T-helper 1 cell treated with Interleukin-12 subunit alpha and Interleukin-12 subunit beta and Interleukin-4 antibody, amounts not matched to agents 30 μg/mL and 1 μg/mL, for 36 hours (primary cell): Measurements from ENCODE around the gene RIC8B.
A peak's percentile ranks its signal among the peaks of the same experiment; 100 is the strongest.

ENCODE experiments used
- H3K27ac Mint-ChIP-seq: one replicate; pipeline ENCODE4 v1.8.0; 2021; ENCODE audit warnings: mild to moderate bottlenecking, mixed read lengths
- H3K27me3 Mint-ChIP-seq: one replicate; pipeline ENCODE4 v1.8.0; 2021; ENCODE audit warnings: low read depth, mixed read lengths
- H3K36me3 Mint-ChIP-seq: one replicate; pipeline ENCODE4 v1.8.0; 2021; ENCODE audit warnings: low read depth, mixed read lengths
- H3K4me1 Mint-ChIP-seq: one replicate; pipeline ENCODE4 v1.8.0; 2021; ENCODE audit warnings: low read depth, mixed read lengths
- H3K4me3 Mint-ChIP-seq: one replicate; pipeline ENCODE4 v1.8.0; 2021; ENCODE audit warnings: mild to moderate bottlenecking, moderate library complexity, mixed read lengths
- H3K9me3 Mint-ChIP-seq: one replicate; pipeline ENCODE4 v1.8.0; 2021; ENCODE audit warnings: mixed read lengths

The RIC8B gene

DNA sequence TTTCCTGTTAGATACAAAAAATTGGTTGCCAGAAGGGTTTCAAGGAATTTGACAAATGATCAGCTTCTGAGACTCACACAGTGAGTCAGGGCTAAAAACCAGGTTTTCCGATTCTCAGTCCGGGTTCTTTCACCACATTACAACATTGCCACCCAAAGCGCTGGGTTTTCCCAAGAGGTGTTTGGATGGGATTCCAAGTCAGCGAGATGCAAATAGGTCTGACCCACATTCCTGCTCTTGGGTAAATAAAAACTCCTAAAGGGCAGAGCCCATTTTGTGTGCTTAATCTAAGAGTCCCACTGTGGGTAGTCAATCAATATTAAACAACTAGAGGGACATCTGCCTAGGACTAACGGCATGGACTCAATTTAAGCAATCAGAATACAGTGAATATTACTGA lies 5.4 kb upstream of the RIC8B start:
- peaks cover 3% of the 10 kb centered on the region for H3K36me3 Mint-ChIP-seq
- no peaks in the 10 kb centered on the region for H3K27me3 Mint-ChIP-seq
- H3K9me3 Mint-ChIP-seq: no peaks in the 10 kb centered on the region
- H3K4me3 Mint-ChIP-seq: no peak overlapping the region
- no peak overlapping the region for H3K27ac Mint-ChIP-seq
- H3K4me1 Mint-ChIP-seq: peaks cover 19% of the 10 kb centered on the region

DNA sequence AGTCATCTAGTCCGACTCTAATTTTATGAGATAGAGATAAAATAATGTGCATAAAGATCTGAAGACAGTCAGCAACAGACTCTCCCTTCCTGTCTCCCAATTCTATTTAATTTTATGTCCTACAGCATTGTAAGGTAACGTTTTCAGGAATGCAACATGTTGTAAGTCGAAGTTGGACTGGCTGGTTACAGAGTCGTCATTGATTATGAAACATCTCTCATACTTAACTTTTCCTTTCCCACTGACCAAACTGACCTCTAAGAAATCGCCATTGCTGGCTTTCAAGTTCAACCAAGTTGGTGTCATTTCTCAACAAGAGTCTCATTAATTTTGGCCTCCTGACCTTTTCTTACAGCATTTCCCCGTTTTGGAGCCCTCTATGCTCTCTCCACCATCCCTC lies 4.9 kb upstream of the RIC8B start:
- Mint-ChIP-seq H3K27ac (no peak overlapping the region), H3K4me1 (peaks cover 19% of the 10 kb centered on the region), H3K27me3 (no peaks in the 10 kb centered on the region), H3K4me3 (no peak overlapping the region), H3K9me3 (no peaks in the 10 kb centered on the region), H3K36me3 (peaks cover 3% of the 10 kb centered on the region)

DNA sequence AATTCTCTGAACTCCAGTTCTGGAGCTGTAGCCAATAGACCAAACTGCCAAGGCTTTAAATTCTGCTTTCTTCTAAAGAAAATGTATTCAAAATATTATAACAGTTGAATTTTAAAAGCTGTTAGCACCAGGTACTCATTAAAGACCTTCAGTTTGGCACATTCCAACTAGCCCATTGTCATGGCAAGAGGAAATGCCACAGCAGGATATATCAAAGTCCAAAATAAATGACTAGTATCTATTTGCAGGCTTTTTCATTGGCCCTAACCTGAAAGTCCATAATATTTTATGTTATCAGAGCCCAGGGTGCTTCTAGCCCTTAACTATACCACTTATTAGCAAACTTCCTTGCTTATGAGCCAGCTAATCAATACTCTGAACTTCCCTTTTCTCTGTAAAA lies 3.1 kb upstream of the RIC8B start:
- no peak overlapping the region for H3K4me3 Mint-ChIP-seq

DNA sequence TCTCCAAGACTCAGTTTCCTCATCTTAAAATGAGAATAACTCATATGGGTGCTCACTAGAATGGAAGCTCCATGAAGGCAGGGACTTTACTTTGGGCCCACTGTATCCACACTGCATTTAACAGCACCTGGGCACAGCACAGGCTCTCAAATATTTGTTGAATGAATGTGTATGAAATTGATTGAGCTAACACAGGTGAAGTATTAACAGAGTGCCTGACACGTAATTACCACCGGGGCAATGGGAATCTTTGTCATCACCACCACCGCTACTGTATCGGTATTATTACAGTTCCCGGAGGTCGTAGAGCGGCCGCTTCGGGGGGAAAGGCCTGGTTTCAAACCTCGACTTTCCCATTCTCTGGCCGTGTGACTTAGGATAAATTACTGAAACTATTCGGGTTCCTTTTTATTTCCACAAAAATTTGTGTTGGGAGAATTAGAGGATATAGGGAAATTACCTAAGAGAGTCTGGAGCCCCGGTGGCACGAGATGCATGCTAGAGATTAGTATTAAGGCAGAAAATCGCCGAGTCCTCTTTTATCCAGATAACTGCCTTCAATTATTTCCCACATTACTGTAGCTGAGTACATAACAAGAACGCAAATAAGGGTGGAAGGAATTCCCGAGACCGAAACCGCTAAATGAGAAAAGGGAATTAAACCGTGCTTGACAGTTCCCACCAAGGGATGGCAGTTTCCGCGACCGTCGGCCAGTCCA lies 1.0 kb upstream of the RIC8B start:
- no peaks in the 10 kb centered on the region for H3K27me3 Mint-ChIP-seq
- peaks cover 23% of the 10 kb centered on the region for H3K4me1 Mint-ChIP-seq
- H3K27ac Mint-ChIP-seq: peak overlapping the region; percentile 97
- no peaks in the 10 kb centered on the region for H3K9me3 Mint-ChIP-seq
- peaks cover 2% of the 10 kb centered on the region for H3K36me3 Mint-ChIP-seq
- peak overlapping the region; percentile 93 for H3K4me3 Mint-ChIP-seq

More for the DNA sequence above, 3.1 kb upstream of the RIC8B start:
- H3K27ac Mint-ChIP-seq: no peak overlapping the region
- no peaks in the 10 kb centered on the region for H3K27me3 Mint-ChIP-seq
- no peaks in the 10 kb centered on the region for H3K36me3 Mint-ChIP-seq
- H3K9me3 Mint-ChIP-seq: no peaks in the 10 kb centered on the region
- H3K4me1 Mint-ChIP-seq: peaks cover 26% of the 10 kb centered on the region

DNA sequence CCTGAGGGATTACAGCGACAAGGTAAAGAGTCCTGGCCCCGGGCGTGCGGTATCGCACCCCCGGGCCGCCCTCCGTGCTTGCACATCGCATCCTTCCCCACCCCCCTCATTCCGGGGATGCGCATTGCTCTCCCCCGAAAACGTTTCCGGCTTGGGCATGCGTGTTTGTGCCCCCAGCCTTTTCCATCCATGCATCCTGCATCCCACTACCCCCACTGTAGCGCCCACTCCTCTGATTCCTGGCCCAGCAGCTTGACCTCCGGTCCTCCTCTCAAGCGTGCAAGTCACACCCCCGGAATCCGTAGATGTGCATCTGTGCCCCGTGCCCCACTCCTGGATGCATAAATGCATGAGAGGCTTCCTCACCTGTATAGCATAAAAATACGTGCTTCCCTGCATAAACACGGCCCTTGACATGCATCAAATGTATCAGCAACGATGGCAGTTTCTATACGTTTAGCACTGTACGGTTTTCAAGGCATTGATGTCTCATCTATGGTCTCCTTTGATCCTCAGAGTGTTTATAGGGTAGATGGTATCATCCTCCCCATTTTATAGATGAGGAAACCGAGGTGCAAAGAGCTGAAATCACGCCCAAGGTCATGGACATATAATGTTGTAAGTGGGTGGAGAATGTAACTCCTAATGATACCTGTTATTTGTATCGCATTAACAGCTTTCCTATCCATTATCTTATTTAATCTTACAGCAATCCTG lies 484 bp downstream of the RIC8B start:
- H3K27me3 Mint-ChIP-seq: no peaks in the 10 kb centered on the region
- H3K36me3 Mint-ChIP-seq: peaks cover 2% of the 10 kb centered on the region
- no peaks in the 10 kb centered on the region for H3K9me3 Mint-ChIP-seq

DNA sequence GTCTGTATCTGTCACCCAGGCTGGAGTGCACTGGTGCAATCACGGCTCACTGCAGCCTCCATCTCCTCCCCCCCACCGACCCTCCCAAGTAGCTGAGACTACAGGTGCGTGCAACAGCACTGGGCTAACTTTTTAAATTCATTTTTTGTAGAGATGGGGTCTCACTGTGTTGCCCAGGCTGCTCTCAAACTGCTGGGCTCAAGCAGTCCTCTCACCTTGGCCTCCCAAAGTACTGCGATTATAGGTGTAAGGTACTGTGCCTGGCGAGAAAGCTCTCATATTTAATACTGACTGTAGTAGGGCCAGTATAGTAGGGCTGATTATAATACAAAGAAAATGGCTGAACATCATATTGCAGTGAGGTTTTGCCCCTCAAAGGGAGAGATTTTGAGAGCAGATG lies 2.4 kb downstream of the RIC8B start:
- Mint-ChIP-seq H3K9me3 (no peaks in the 10 kb centered on the region), H3K4me3 (no peak overlapping the region), H3K27me3 (no peaks in the 10 kb centered on the region), H3K27ac (no peak overlapping the region), H3K4me1 (peaks cover 23% of the 10 kb centered on the region), H3K36me3 (peaks cover 2% of the 10 kb centered on the region)

More for the DNA sequence above, 484 bp downstream of the RIC8B start:
- H3K4me3 Mint-ChIP-seq: peak overlapping the region; percentile 93
- peaks cover 23% of the 10 kb centered on the region for H3K4me1 Mint-ChIP-seq
- peak overlapping the region; percentile 97 for H3K27ac Mint-ChIP-seq

DNA sequence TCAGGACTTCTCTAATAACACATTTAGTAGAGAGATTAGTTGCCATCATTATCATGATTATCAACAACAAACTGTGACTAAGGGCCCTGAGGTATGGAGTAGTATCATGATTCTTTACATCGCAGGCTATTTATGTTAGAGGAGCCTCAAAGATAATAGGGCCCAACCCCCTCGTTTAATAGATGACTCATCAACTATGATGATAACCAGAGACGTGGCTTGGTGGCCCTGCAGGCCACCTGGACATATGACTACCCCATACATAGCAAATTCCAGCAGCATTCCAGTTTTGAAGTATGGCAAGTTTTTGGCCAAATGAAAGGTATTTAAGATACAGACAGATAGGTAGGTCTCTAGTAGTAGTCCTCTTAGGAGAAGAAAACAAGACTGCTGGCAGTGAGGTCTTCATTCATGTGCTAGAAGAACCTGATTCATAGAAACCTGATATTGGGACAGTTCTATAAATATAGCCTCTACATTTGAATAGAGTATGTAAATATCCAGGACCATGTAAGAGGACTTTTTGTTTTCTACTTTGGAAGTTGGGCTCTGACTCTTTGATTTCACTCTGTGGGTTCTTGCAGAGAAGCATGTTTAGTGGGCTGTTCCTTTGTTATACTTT lies 5.6 kb downstream of the RIC8B start:
- peaks cover 4% of the 10 kb centered on the region for H3K36me3 Mint-ChIP-seq
- H3K9me3 Mint-ChIP-seq: no peaks in the 10 kb centered on the region
- H3K4me3 Mint-ChIP-seq: no peak overlapping the region
- H3K27me3 Mint-ChIP-seq: no peaks in the 10 kb centered on the region
- peaks cover 22% of the 10 kb centered on the region for H3K4me1 Mint-ChIP-seq
- H3K27ac Mint-ChIP-seq: no peak overlapping the region

DNA sequence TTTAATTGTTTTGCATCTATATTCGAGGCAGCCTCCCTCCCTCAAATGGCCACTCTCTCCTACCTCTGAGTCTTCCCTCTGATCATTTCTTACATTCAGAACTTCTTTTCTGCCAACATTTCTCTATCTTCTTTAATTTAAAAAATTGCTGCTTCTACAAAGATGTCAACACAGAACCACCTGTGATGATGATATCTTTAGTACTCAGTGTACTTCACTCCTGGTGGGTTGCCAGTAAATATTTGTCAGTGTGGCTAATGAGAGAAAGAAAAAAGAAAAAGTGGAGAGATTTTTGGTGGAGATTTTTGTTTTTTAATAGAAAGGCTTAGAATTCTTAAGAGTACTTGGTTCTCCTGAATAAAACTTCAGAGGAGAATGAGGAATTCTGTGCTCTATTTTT lies 8.1 kb downstream of the RIC8B start:
- H3K36me3 Mint-ChIP-seq: peaks cover 11% of the 10 kb centered on the region
- no peak overlapping the region for H3K27ac Mint-ChIP-seq
- peaks cover 5% of the 10 kb centered on the region for H3K4me1 Mint-ChIP-seq
- H3K9me3 Mint-ChIP-seq: no peaks in the 10 kb centered on the region
- H3K4me3 Mint-ChIP-seq: no peak overlapping the region
- no peaks in the 10 kb centered on the region for H3K27me3 Mint-ChIP-seq

DNA sequence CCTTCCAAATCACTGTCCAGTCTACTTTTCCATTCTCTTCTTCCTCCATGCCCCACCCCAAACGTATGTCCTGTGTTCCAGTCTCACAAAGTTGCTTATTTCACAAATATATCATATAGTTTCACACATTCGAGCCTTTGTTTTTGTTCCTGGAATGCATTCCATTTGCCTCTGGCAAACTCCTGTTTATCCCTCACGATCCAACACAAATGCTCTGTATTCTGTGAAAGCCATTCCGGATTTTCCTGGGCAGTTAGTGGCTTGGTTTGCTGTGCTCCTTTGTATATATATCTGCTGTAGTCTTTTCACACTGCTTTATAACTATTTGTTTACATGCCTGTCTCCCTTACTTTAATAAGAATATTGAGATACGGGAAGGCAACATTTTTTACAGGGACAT lies 9.0 kb downstream of the RIC8B start:
- H3K27me3 Mint-ChIP-seq: no peaks in the 10 kb centered on the region
- H3K4me1 Mint-ChIP-seq: peaks cover 5% of the 10 kb centered on the region
- no peak overlapping the region for H3K4me3 Mint-ChIP-seq
- H3K36me3 Mint-ChIP-seq: peaks cover 13% of the 10 kb centered on the region
- no peak overlapping the region for H3K27ac Mint-ChIP-seq
- no peaks in the 10 kb centered on the region for H3K9me3 Mint-ChIP-seq

DNA sequence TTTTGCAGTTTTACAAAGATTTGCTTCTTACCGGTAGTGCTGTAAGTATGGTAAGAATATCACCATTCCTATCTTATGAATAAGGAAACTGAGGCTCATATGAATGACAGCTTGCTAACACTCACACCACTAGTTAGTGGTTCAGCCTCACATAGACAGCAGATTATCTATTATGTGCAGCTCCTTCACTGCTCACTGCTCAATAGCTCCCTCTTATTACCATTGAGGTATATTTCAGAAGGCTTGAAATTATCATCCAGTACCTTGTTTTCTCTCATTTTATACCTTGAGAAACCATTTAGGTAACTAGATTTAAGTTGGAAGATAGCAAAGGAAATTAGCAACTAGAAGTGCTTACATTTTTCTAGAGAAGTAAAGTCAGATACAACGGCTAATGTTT lies 15.5 kb downstream of the RIC8B start:
- H3K27me3 Mint-ChIP-seq: no peaks in the 10 kb centered on the region
- no peaks in the 10 kb centered on the region for H3K4me1 Mint-ChIP-seq
- no peak overlapping the region for H3K4me3 Mint-ChIP-seq
- H3K27ac Mint-ChIP-seq: no peak overlapping the region
- H3K36me3 Mint-ChIP-seq: peaks cover 34% of the 10 kb centered on the region
- no peaks in the 10 kb centered on the region for H3K9me3 Mint-ChIP-seq

DNA sequence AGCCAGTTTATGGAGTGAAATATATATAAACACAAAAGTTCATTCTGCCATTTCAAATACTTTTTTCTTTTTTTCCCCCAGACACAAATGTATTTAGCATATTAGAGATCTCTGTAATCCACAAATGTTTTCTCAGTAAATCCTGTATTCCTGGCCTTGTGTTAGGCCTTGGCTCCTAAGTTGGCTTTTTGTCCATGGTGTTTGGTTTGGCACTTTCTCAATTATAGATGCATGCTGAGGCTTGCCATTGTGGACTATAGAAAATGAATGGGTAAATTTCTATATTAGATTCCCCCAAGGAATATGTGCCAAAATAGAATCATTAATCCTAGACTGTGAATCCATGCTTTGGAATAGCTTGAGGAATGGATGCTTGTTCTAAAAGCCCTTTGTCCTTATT lies 17.0 kb downstream of the RIC8B start:
- peaks cover 28% of the 10 kb centered on the region for H3K36me3 Mint-ChIP-seq
- H3K4me3 Mint-ChIP-seq: no peak overlapping the region
- H3K27me3 Mint-ChIP-seq: no peaks in the 10 kb centered on the region
- H3K4me1 Mint-ChIP-seq: no peaks in the 10 kb centered on the region
- H3K9me3 Mint-ChIP-seq: no peaks in the 10 kb centered on the region
- no peak overlapping the region for H3K27ac Mint-ChIP-seq

DNA sequence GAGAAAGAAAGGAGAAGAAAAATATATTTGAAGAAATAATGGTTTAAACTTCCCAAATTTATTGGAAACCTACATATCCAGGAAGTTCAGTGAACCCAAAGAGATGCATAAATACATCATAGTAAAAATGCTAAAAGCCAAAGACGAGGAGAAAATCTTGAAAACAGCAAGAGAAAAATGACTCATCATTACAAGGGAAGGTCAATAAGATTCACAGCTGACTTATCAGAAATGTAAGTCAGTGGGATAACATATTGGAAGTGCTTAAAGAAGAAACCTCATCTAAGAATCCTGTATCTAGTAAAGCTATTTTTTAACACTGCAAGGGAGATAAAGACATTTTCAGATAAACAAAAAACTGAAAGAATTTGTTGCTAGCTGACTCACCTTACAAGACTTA lies 19.9 kb downstream of the RIC8B start:
- Mint-ChIP-seq H3K36me3 (peaks cover 19% of the 10 kb centered on the region), H3K27ac (no peak overlapping the region), H3K4me1 (no peaks in the 10 kb centered on the region), H3K27me3 (no peaks in the 10 kb centered on the region), H3K9me3 (no peaks in the 10 kb centered on the region), H3K4me3 (no peak overlapping the region)

DNA sequence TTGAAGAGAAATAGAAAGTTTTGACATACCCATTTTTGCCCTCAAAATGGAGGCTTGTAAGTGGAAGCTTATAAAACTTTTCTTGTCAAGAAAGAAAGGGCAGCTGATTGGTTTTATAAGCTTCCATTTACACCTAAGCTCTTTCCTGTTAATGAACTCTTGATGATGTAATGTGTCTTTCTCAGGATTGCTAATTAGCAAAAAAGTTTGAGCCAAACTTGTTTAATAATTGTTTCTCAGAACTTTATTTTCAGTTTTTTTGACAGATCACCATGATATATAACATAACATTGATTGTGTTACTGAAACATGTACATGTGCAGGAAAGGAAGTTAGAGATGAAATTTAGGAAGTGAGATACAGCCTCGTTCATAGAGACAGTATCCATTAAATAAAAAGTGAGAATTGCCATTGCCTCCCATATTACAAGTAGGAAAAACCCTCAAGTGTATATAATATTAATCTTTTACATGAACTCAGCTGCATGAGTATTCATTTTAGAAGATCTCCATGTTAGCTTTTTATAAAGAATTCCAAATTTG lies 26.8 kb downstream of the RIC8B start:
- H3K4me1 Mint-ChIP-seq: no peaks in the 10 kb centered on the region
- H3K27me3 Mint-ChIP-seq: no peaks in the 10 kb centered on the region
- H3K27ac Mint-ChIP-seq: no peak overlapping the region
- H3K36me3 Mint-ChIP-seq: peaks cover 15% of the 10 kb centered on the region
- H3K9me3 Mint-ChIP-seq: no peaks in the 10 kb centered on the region
- no peak overlapping the region for H3K4me3 Mint-ChIP-seq

DNA sequence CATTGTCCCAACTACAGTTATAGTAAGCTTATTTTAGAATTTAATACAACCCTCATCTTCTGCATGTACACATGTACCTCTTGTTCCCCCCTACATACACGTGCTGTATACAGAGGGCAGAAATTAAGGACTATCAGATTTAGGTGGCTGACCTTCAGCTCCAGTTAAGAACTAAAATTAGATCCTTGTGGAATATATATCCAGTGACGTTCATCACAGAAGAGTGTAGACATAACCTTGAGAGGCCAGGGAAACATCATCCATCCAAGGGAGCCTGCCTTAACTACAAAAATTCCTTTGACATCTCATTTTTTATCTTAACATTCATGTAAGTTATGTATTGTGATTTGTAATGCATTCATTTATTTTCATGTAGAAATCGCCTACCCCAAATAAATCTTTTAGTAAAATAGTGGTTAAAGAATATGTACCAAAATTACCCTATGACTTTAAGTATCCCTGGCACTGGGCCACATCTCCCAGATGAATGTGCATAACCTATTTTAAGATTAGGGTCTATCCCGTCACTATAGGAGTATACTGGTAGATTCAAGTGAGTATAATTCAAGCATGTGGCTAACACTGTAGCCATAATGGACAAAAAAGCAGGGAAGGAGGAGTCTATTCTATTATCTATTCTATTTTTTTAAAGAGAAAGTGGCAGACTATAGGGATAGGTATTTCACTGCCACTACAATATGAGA lies 27.5 kb downstream of the RIC8B start:
- Mint-ChIP-seq H3K27ac (no peak overlapping the region), H3K4me3 (no peak overlapping the region), H3K36me3 (peaks cover 16% of the 10 kb centered on the region), H3K4me1 (no peaks in the 10 kb centered on the region), H3K27me3 (no peaks in the 10 kb centered on the region), H3K9me3 (no peaks in the 10 kb centered on the region)
